Omental fat pad (tissue), 4 donors: ENCODE measurements around the gene PIGS. TPM values are rescaled to one million over a fixed set of nuclear protein-coding genes. Genes with fewer than 3 reads are reported as not detected.
A peak's percentile ranks its signal among the peaks of the same experiment; 100 is the strongest.

Experiments
- ATAC-seq: fragments of 150-250 bp; one replicate; pipeline ENCODE4 v1.9.1; 2016; ENCODE audit warnings: mild to moderate bottlenecking, moderate library complexity; ENCODE audit not compliant: low FRiP score
- DNase-seq: peaks from one replicate; pipeline ENCODE4 v3.0.0-alpha.2; 2019; ENCODE audit warnings: low spot score
- total RNA-seq, 4 donors: library from RNA; depleted of rRNA; stranded (reverse); fragments of >200 nt; gene quantifications; one replicate each; pipeline ENCODE4 v1.1.0, GENCODE V29; 2016
- TF ChIP-seq, protein P1 (sequence below), 3 donors: fragments of 450-650 bp; IDR thresholded peaks; one replicate each; pipeline ENCODE4 v1.5.1; 2016 to 2017; ENCODE audit warnings: antibody characterized with exemption in 3 of 3, mild to moderate bottlenecking in 3 of 3, moderate library complexity in 2 of 3

PIGS gene
- total RNA-seq, 4 donors from 2014 or later = 33.1 to 55.5 (median 45.2) TPM

DNA sequence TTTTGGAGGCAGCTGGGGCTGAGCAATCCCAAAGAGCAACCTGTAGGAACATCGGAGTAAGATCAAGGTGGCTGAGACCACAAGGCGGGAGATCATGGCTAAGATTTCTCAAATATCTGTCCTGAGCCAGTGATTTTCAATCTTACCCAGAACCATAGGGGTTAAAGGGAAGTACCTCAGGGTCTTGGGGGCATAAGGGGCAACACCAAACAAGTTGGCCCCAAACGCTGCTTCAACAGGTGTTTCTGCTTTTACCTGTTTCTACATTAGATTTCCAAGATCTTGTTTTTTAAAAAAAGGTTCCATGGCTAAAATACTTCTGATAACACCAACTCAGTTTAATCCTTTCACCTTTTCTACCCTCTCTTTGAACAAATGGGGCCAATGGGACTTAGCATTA is 16.3 kb downstream of the PIGS start:
- TF ChIP-seq, protein P1, sequence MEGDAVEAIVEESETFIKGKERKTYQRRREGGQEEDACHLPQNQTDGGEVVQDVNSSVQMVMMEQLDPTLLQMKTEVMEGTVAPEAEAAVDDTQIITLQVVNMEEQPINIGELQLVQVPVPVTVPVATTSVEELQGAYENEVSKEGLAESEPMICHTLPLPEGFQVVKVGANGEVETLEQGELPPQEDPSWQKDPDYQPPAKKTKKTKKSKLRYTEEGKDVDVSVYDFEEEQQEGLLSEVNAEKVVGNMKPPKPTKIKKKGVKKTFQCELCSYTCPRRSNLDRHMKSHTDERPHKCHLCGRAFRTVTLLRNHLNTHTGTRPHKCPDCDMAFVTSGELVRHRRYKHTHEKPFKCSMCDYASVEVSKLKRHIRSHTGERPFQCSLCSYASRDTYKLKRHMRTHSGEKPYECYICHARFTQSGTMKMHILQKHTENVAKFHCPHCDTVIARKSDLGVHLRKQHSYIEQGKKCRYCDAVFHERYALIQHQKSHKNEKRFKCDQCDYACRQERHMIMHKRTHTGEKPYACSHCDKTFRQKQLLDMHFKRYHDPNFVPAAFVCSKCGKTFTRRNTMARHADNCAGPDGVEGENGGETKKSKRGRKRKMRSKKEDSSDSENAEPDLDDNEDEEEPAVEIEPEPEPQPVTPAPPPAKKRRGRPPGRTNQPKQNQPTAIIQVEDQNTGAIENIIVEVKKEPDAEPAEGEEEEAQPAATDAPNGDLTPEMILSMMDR (IDR thresholded peaks at IDR 0.05) = no peak
- ATAC-seq (no peak), DNase-seq (no peak)

DNA sequence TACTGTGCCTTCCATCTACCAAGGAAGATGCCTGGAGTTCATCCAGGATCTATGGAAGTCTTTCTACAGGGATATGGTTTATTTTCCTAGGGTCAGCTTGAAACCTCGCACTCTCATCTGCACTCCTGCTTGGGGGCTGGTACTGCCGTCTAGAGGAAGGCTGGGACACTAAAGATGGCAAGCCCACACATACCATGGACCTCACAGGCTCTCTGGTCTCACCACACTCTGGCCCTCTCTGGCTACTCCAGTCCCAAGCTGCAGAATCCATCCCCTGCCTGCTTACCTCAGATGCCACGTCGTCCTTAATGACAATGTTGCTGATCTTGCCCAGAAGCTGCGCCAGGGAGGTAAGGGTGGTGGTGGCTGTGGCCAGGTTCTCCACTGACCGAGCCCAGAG is 16.8 kb downstream of the PIGS start:
- DNase-seq = no peak
- TF ChIP-seq, protein P1 (IDR thresholded peaks at IDR 0.05) = no peak
- ATAC-seq = no peak

DNA sequence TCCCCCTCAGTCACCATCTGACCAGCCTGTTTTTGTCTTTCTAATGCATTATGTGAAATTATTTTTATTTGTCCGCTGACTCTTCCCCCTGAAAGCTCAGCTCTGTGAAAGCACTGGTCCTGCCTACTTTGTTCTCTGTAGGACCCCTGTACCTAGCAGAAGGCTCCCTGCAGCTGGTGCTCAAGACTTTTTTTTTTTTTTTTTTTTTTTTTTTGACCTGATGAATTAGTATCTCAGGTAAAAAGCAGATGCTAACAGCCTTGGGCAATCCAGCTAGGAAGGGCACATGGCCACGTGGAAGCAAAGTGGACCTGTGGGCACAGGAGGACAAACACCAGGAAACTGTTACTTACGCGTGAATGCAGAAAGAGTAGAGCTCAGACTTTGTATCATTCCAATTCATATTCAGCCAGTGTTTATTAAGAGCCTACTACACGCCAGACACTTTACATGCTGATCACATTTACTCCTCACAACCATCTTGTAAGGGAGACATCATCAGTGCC is 18.3 kb downstream of the PIGS start:
- DNase-seq = no peak
- ATAC-seq = no peak
- TF ChIP-seq, protein P1 (IDR thresholded peaks at IDR 0.05) = no peak

DNA sequence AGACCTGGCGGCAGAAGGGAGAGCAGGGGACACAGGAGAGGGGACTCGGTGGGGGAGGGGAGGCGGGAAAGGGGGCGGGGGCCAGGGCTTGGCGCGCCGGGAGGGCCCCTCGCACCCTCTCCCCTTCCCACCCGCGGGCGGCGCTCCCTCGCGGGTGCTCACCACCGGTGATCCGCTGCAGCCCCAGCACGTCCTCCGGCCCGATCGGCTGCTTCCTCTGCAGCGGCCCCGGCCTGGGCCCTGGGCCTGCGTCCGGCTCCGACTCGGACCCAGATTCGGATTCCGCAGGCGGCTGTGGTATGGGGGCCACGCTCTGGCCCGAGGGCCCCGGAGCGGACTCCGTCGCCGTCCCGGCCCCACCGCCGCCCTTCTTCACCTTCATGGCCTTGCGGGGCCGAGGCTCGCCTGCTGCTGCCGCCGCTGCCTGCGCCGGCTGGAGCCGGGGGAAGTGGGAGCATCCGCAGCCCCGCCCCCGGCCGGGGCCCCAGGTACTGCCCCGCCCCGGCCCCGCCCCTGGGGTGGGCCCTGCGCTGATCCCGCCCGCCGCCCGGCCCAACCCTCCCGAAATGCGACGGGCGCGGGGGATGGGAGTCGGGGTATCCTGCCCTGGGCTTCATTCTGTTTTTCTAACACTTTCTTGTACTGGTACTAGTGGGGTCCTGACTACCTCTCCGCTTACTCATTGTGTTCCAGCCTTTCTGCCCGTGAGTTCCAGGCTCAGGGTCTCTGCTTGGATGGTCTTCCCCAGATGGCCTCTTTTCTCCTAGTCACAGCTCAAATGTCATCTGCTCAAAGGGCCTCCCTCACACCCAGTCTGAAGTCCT is 18.9 kb downstream of the PIGS start, which contains the start of gene UNC119:
TSS of gene UNC119 (minus strand) at position 449 of the 824 bp plus-strand sequence. CDS start at position 382, 67 bp downstream.
- peak; percentile 88 for ATAC-seq
- DNase-seq = peak; percentile 38
- TF ChIP-seq, protein P1 (IDR thresholded peaks at IDR 0.05) = no peak

DNA sequence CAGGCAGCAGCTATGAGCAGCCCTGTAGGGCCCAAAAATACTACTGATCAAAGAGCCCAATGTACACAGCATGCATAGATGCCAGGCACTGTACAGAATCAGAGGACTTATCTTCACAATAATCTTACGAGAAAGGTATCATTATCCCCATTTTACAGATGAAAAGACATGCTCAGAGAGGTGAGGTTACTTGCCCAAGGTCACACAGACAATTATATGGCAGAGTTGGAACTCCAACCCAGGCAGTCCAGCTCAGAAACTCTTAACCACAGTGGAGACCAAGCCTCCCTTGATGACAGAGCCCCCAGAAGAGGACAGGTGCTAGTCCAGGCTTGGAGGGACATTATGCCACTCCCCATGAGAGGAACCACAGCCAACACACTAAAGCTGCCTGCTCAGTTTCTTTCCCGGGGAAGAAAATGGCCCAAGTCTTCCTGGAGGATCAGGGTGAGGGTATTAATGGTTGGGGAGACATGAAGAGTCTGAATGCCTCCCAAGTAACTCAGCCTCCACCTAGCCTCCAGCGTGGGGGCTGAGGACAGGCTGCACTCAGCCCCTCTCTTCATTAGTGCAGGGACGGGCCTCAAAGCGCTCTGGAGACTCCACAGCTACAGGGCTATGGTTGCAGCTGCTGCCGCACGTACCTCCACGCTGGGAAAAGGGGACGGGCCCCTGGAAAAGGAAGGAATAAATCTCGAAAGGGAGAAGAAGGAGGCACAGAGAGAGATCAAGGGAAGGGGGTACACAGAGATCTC is 19.7 kb downstream of the PIGS start:
- TF ChIP-seq, protein P1 (IDR thresholded peaks at IDR 0.05) = no peak
- DNase-seq (no peak), ATAC-seq (no peak)

DNA sequence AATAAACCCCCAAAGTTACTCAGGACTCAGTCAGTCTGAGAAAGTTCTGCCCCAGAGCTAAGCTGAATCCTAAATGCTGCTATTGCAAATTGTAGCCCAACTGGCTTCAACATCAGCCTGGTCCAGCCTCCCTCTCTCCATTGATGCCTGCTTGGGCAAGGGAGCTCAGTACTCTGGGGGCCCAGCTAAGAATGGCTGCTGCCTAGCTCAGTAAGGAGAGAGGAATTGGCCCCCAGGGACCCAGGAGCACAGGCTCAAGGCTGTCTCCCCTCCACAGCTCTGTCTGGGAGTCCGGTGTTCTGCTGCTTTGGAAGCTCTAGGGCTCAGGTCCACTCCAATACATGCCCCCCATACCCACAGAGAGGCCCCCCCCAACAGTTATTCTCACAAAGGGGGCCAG is 20.5 kb downstream of the PIGS start:
- ATAC-seq = no peak

More for the DNA sequence above, 20.5 kb downstream of the PIGS start:
- DNase-seq = no peak
- TF ChIP-seq, protein P1 (IDR thresholded peaks at IDR 0.05) = no peak
